Suprapubic skin (tissue), 3 donors: Measurements from ENCODE around the gene DNAJC6.

ENCODE experiments used
- EP300 ChIP-seq: sonication (generic); formaldehyde crosslinking; IDR thresholded peaks from one replicate; pipeline ENCODE4 v1.6.1; 2017; ENCODE audit warnings: antibody characterized with exemption
- POLR2A ChIP-seq, 2 donors: fragments of 450-650 bp; IDR thresholded peaks; one replicate each; pipeline ENCODE4 v1.6.1; 2017; ENCODE audit warnings: antibody characterized with exemption in 2 of 2, mild to moderate bottlenecking in 2 of 2, moderate library complexity in 2 of 2
- TF ChIP-seq, protein P1 (sequence below), 2 donors: fragments of 200-600 bp in 1 of 2; fragments of 450-650 bp in 1 of 2; sonication (generic) in 1 of 2; IDR thresholded peaks; one replicate each; pipeline ENCODE4 v1.5.1; 2016 to 2019; ENCODE audit warnings: antibody characterized with exemption in 2 of 2, mild to moderate bottlenecking in 1 of 2, moderate library complexity in 1 of 2

DNA sequence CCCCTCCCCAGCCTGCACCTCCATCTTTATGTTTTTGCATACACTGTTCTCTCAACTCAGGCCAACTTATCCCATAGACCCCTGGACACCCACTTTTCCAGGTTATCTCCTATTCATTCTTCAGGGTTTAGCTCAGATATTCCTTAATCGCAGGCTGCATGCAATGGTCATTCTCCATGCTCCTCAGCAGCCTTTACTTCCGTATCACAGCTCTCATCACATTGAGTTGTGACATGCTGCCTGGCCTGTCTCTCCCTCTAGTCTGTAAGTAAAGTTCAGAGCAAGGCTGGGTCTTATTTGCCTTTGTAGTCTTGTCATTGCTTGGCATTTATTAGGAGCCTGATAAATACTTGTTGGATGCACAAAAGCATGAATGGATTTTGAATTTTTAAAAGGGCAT is 6.9 kb downstream of the DNAJC6 start:
- TF ChIP-seq POLR2A (IDR thresholded peaks at IDR 0.05) (no peak), EP300 (no peak)
- TF ChIP-seq, protein P1, sequence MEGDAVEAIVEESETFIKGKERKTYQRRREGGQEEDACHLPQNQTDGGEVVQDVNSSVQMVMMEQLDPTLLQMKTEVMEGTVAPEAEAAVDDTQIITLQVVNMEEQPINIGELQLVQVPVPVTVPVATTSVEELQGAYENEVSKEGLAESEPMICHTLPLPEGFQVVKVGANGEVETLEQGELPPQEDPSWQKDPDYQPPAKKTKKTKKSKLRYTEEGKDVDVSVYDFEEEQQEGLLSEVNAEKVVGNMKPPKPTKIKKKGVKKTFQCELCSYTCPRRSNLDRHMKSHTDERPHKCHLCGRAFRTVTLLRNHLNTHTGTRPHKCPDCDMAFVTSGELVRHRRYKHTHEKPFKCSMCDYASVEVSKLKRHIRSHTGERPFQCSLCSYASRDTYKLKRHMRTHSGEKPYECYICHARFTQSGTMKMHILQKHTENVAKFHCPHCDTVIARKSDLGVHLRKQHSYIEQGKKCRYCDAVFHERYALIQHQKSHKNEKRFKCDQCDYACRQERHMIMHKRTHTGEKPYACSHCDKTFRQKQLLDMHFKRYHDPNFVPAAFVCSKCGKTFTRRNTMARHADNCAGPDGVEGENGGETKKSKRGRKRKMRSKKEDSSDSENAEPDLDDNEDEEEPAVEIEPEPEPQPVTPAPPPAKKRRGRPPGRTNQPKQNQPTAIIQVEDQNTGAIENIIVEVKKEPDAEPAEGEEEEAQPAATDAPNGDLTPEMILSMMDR (IDR thresholded peaks at IDR 0.05) = no peak
